ENCODE data around the gene UIMC1. TPM values are rescaled to one million over a fixed set of nuclear protein-coding genes. Genes with fewer than 3 reads are reported as not detected.

Gene UIMC1
- total RNA-seq, 1 donor from 2014 or later, result 36.1 TPM

DNA sequence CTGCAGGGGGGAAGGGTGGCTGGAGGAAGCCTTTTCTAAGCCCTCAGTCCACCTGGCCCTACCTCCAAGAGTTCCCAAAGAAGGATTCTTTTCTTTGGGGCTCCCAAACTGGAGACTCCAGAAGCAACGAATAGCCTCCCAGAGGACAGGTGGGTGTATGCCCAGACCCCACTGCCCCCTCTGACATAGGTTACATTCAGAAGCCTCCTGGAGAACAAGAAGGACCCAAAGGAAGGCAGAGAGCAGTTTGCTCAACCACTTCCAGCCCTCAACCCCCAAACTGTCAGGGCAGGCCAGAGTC is 117.8 kb downstream of the UIMC1 start:
- no peak for FAIRE-seq
- H3K9me3 ChIP-seq (ENCODE audit: insufficient read depth, low read depth, low read length), result no peaks in the 10 kb centered on the region
- no peak for TF ChIP-seq EZH2 (IDR thresholded peaks at IDR 0.05; ENCODE audit: insufficient read depth, low read length)
- TF ChIP-seq, protein P1, sequence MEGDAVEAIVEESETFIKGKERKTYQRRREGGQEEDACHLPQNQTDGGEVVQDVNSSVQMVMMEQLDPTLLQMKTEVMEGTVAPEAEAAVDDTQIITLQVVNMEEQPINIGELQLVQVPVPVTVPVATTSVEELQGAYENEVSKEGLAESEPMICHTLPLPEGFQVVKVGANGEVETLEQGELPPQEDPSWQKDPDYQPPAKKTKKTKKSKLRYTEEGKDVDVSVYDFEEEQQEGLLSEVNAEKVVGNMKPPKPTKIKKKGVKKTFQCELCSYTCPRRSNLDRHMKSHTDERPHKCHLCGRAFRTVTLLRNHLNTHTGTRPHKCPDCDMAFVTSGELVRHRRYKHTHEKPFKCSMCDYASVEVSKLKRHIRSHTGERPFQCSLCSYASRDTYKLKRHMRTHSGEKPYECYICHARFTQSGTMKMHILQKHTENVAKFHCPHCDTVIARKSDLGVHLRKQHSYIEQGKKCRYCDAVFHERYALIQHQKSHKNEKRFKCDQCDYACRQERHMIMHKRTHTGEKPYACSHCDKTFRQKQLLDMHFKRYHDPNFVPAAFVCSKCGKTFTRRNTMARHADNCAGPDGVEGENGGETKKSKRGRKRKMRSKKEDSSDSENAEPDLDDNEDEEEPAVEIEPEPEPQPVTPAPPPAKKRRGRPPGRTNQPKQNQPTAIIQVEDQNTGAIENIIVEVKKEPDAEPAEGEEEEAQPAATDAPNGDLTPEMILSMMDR (IDR thresholded peaks at IDR 0.05; ENCODE audit: insufficient read depth, low read depth, low read length), result no peak
- H3K36me3 ChIP-seq (ENCODE audit: insufficient read depth, low read length), result no peaks in the 10 kb centered on the region
- H3K79me2 ChIP-seq (ENCODE audit: insufficient read depth, low read length), result no peaks in the 10 kb centered on the region
- H4K20me1 ChIP-seq (ENCODE audit: insufficient read depth, low read length), result no peaks in the 10 kb centered on the region
- H3K27me3 Mint-ChIP-seq (ENCODE audit: low read depth, unreplicated experiment), result peaks cover 67% of the 10 kb centered on the region
- no peak overlapping the region for H3K4me3 ChIP-seq (ENCODE audit: insufficient read depth, low read depth, low read length)
- H2AFZ ChIP-seq (ENCODE audit: low read depth, low read length), result no peak overlapping the region
- no peak overlapping the region for H3K27ac Mint-ChIP-seq (ENCODE audit: unreplicated experiment)
- H3K27me3 ChIP-seq (ENCODE audit: insufficient read depth, low read length), result peaks cover 19% of the 10 kb centered on the region
- DNase-seq (ENCODE audit: low read depth), result no peak
- H3K36me3 Mint-ChIP-seq (ENCODE audit: low read depth, unreplicated experiment), result peaks cover 5% of the 10 kb centered on the region
- H3K4me2 ChIP-seq (ENCODE audit: low read length), result no peak overlapping the region
- peaks cover 7% of the 10 kb centered on the region for H3K9me3 Mint-ChIP-seq (ENCODE audit: unreplicated experiment)
- no peak overlapping the region for H3K27ac ChIP-seq (ENCODE audit: low read depth, low read length)
- H3K9ac ChIP-seq (ENCODE audit: low read length), result no peak overlapping the region
- peaks cover 10% of the 10 kb centered on the region for H3K4me1 Mint-ChIP-seq (ENCODE audit: low read depth, unreplicated experiment)
- no peak overlapping the region for H3K4me3 Mint-ChIP-seq (ENCODE audit: unreplicated experiment)
- no peaks in the 10 kb centered on the region for H3K4me1 ChIP-seq (ENCODE audit: insufficient read depth, low read length)

DNA sequence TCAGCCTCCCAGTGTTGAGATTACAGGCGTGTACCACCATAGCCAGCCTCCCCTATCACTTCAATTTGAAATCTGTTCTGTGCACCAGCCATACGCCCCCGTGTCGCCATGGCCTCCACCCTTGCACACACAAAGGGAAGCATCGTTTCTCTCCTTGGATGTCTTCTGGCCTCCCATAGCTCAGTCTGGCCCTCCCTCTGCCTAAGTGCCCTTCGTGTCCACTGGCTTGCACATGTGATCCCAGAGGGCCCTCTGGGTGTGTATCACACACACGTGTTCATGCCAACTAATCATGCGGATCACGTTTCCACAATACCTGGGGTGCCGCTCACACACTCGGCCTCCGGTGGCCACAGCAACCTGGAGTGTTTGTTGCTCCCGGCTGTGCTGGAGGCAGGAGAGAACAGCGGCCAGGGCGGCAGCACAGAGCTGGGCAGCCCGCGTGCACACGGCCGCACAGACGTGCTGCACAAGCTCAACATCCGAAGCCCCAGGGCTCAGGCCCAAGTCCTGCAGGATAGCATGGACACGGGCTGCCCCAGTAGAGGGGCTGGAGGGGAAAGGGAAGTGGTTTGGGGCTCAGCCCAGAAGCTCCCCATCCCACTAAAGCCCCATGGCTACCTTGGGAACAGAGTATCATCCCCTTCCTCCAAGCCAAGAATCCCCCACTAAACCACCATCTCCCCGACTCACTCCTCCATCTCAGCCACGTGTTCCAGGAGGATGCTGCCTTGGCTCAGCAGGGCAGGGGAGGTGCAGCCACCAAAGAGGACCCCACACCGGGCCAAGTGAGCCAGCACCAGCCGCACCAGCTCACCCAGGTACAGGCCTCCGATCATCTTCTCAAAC is 118.3 kb downstream of the UIMC1 start:
- H3K27me3 ChIP-seq (ENCODE audit: insufficient read depth, low read length), result peaks cover 17% of the 10 kb centered on the region
- no peak overlapping the region for H3K27ac Mint-ChIP-seq (ENCODE audit: unreplicated experiment)
- H3K27me3 Mint-ChIP-seq (ENCODE audit: low read depth, unreplicated experiment), result peaks cover 64% of the 10 kb centered on the region
- H3K4me3 ChIP-seq (ENCODE audit: insufficient read depth, low read depth, low read length), result no peak overlapping the region
- H3K36me3 Mint-ChIP-seq (ENCODE audit: low read depth, unreplicated experiment), result peaks cover 3% of the 10 kb centered on the region
- H3K4me1 ChIP-seq (ENCODE audit: insufficient read depth, low read length), result no peaks in the 10 kb centered on the region
- H3K9me3 ChIP-seq (ENCODE audit: insufficient read depth, low read depth, low read length), result no peaks in the 10 kb centered on the region
- H2AFZ ChIP-seq (ENCODE audit: low read depth, low read length), result no peak overlapping the region
- no peak overlapping the region for H3K4me2 ChIP-seq (ENCODE audit: low read length)
- no peak overlapping the region for H3K27ac ChIP-seq (ENCODE audit: low read depth, low read length)
- no peak for FAIRE-seq
- H3K4me3 Mint-ChIP-seq (ENCODE audit: unreplicated experiment), result no peak overlapping the region
- H3K79me2 ChIP-seq (ENCODE audit: insufficient read depth, low read length), result no peaks in the 10 kb centered on the region
- no peaks in the 10 kb centered on the region for H4K20me1 ChIP-seq (ENCODE audit: insufficient read depth, low read length)
- TF ChIP-seq, protein P1 (IDR thresholded peaks at IDR 0.05; ENCODE audit: insufficient read depth, low read depth, low read length), result no peak
- no peak for TF ChIP-seq EZH2 (IDR thresholded peaks at IDR 0.05; ENCODE audit: insufficient read depth, low read length)
- H3K9me3 Mint-ChIP-seq (ENCODE audit: unreplicated experiment), result peaks cover 7% of the 10 kb centered on the region
- peaks cover 12% of the 10 kb centered on the region for H3K4me1 Mint-ChIP-seq (ENCODE audit: low read depth, unreplicated experiment)
- no peak for DNase-seq (ENCODE audit: low read depth)
- H3K9ac ChIP-seq (ENCODE audit: low read length), result no peak overlapping the region
- no peaks in the 10 kb centered on the region for H3K36me3 ChIP-seq (ENCODE audit: insufficient read depth, low read length)

DNA sequence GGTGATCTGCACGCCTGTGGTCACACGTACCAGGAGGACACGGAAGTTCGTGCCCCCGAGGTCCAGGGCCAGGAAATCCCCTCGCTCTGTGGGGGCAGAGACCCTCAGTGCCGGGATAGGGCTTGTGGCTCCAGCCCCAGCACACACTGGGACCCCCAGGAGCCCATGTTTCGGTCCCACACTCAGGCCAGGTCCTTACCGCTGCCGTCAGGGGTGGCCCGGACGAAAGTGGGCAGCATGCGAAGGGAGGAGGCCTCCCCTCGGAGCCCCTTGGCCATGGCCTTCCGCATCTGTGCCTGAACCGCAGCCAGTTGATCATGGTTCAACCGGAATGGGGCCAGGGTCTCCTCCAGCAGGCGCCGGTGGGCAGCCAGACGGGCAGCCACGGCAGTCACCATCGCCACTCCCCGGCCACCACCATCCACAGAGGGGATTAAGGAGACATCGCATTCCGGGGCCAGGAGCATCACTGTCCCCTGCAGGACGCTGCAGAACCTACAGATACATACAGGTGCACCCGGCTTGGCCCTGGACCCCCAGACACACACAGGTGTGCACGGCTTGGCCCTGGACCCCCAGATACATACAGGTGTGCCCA is 119.2 kb downstream of the UIMC1 start:
- H2AFZ ChIP-seq (ENCODE audit: low read depth, low read length), result no peak overlapping the region
- Mint-ChIP-seq H3K4me3 (ENCODE audit: unreplicated experiment) (no peak overlapping the region), H3K27ac (ENCODE audit: unreplicated experiment) (no peak overlapping the region), H3K4me1 (ENCODE audit: low read depth, unreplicated experiment) (peaks cover 14% of the 10 kb centered on the region), H3K36me3 (ENCODE audit: low read depth, unreplicated experiment) (peaks cover 3% of the 10 kb centered on the region), H3K9me3 (ENCODE audit: unreplicated experiment) (peaks cover 7% of the 10 kb centered on the region), H3K27me3 (ENCODE audit: low read depth, unreplicated experiment) (peaks cover 61% of the 10 kb centered on the region)
- no peaks in the 10 kb centered on the region for H3K9me3 ChIP-seq (ENCODE audit: insufficient read depth, low read depth, low read length)
- no peaks in the 10 kb centered on the region for H3K4me1 ChIP-seq (ENCODE audit: insufficient read depth, low read length)
- H3K36me3 ChIP-seq (ENCODE audit: insufficient read depth, low read length), result no peaks in the 10 kb centered on the region
- H3K4me2 ChIP-seq (ENCODE audit: low read length), result no peak overlapping the region
- no peaks in the 10 kb centered on the region for H3K79me2 ChIP-seq (ENCODE audit: insufficient read depth, low read length)
- H3K4me3 ChIP-seq (ENCODE audit: insufficient read depth, low read depth, low read length), result no peak overlapping the region
- no peaks in the 10 kb centered on the region for H4K20me1 ChIP-seq (ENCODE audit: insufficient read depth, low read length)
- H3K9ac ChIP-seq (ENCODE audit: low read length), result no peak overlapping the region
- no peak for DNase-seq (ENCODE audit: low read depth)
- TF ChIP-seq EZH2 (IDR thresholded peaks at IDR 0.05; ENCODE audit: insufficient read depth, low read length), result no peak
- TF ChIP-seq, protein P1 (IDR thresholded peaks at IDR 0.05; ENCODE audit: insufficient read depth, low read depth, low read length), result no peak
- FAIRE-seq, result no peak
- H3K27ac ChIP-seq (ENCODE audit: low read depth, low read length), result no peak overlapping the region
- peaks cover 12% of the 10 kb centered on the region for H3K27me3 ChIP-seq (ENCODE audit: insufficient read depth, low read length)
